ENCODE results near the gene MLST8.

DNA sequence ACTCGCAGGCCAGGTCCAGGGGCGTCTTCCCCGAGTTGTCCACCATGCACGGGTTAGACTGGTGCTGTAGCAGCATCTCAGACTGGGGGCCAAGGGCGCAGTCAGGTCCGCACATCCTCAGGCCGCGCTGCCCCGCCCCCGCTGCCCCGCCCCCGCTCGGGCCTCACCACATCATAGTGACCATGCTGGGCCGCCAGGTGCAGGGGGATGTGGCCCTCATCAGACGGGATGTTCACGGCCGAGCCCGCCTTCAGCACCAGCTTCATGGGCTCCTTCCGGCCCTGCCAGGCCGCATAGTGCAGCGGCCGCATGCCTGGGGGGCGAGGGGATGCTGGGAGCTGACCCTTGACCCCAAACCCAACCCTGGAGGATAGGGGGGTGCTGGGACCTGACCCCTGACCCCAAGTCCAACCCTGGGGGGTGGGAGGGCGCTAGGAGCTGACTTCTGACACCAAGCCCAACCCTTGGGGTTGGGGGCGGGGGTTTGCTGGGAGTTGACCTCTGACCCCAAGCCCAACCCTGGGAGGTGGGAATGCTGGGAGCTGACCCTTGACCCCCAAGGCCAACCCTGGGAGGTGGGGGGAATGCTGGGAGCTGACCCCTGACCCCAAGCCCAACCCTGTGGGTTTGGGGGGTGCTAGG, 15.9 kb upstream of the MLST8 start:
- no peak for TF ChIP-seq CTCF (optimal IDR thresholded peaks at IDR 0.05 in 1 of 3, IDR thresholded peaks at IDR 0.05 in 1 of 3, conservative IDR thresholded peaks at IDR 0.05 in 1 of 3; ENCODE audit: extremely low read depth in 1 of 3, insufficient read depth in 2 of 3, low read length in 3 of 3)
- TF ChIP-seq EZH2 (IDR thresholded peaks at IDR 0.05; ENCODE audit: low read length), result no peak

Measured in keratinocyte (primary cell).